Dermis microvascular lymphatic vessel endothelial cell (primary cell): Measurements from ENCODE around the gene DNER. TPM values are rescaled to one million over a fixed set of nuclear protein-coding genes. Genes with fewer than 3 reads are reported as not detected.

Experiments used
- DNase-seq, 2 donors: peaks; one replicate each; pipeline versions ENCODE4 v3.0.0 to v3.0.0-alpha.2; 2010; ENCODE audit warnings: low read depth in 2 of 2
- total RNA-seq: library from RNA; depleted of rRNA; stranded (reverse); fragments of >200 nt; gene quantifications from 2 replicates; pipeline ENCODE4 v1.2.1, GENCODE V29; 2014

Gene DNER
- total RNA-seq, 1 donor from 2014 or later: under 0.01 TPM

DNA sequence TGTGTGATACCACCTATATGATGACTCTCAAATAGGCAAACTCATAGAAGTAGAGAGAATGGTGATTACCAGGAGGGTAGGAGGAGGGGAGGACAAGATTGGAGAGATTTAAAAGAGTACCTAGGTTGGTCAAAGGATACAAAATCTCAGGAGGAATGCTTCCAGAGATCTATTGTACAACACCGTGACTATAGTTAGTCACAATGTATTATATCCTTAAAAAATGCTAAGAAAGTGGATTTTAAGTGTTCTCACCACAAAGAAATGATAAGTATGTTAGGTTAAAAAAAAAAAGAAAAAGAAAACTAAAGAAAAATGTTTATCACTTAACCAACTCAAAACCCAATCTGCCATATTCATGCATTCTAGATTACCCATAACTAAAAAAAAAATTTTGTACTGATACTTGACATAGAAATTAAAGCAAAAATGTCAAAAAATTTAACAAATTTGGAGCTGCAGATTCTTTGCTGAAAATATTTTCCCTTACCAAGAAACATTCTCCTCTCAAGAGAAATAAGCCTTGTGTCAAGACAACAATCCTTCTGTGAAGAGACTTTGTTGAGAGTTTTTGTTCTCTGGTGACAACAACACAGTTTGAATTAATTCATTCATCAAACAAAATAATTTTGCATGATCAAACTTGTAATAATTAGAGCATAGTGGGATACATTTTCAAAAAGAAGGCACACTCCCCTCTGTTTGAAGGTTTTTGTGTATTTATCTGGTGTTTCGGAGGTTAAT, 213.1 kb downstream of the DNER start:
- no peak for DNase-seq

DNA sequence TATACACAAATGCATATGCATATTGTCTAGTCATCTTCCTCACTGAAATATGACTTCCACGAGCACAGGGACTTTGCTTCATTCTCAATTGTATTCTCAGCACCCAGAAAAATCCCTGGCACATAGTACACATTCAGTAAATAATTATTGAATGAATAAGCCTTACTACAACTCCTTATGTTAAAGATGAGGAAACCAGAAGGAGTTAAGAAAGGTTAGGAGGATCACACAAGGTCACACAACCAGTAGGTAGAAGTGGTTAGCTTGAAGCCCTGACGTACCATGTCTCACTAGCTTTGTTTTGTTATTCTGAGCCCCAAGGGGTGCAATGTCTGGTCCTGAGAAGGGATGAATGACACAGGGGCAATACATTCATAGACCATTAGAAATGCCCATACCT, 222.3 kb downstream of the DNER start:
- DNase-seq: no peak

DNA sequence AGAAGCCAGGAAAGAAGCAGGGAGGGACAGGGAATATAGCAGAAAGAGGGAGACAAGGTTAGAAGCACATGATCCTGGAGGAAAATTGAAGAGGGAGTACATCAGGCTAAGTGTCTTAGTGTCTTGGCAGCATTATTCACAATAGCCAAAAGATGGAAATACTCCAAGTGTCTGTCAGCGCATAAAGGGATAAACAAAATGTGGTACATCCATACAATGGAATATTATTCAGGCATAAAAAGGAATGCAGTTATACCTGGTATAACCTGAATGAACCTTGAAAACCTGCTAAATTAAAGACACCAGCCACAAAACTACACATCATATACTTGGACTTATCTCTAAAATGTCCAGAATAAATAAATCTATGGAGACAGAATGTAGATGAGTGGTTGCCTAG, 224.2 kb downstream of the DNER start:
- no peak for DNase-seq

DNA sequence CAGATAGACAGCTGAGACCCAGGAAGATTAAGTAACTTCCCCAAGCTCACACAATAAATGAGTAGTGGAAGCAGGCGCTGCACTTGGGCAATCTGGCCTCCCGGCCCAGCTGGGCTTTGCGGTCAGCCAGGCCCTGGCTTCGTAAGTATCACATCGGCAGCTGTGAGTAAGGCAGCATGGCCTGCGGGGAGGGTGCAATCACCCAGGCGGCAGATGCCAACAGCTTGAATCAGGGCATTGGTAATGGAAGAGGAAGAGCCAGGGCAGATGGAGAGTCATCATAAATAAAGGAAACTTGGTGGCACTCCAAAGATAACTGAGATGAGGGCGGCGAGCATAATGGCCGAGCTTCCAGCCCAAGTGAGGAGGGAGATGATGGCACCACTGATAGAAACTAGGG, 225.3 kb downstream of the DNER start:
- no peak for DNase-seq

DNA sequence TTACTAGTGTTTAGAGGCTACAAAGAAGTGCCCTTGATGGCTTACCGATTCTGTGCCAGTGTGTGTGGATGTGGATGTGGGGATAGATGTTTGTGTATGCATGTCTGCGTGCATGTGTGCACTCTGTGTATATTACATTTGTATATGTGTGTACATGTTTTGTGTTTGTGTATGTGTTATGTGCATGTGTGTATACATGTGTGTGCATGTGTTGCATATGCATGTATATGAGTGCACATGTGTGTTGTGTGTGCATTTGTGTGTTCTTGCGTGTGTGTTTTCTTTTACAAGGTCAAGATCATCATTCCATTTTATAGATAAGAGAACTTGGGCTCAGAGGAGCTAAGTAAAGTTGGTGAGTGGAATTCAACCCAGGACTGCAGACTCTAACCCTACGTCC, 226.1 kb downstream of the DNER start:
- DNase-seq: no peak

DNA sequence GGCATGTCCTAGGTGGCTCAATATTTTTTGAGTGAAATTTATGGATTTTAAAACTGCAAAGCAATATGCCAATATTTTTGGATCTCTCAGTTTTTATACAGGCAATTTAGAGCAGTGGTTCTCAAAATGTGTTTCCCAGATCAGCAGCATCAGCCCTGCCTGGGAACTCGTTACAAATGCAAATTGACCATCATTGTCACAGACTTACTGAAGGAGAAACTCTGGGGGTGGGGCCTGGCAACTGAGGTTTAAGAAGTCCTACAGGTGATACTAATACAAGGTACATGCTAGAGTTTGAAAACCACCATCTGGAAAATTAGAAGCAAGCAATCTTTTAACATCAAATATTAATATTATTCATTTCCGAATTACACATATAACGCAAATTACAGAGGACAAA, 227.7 kb downstream of the DNER start:
- no peak for DNase-seq

DNA sequence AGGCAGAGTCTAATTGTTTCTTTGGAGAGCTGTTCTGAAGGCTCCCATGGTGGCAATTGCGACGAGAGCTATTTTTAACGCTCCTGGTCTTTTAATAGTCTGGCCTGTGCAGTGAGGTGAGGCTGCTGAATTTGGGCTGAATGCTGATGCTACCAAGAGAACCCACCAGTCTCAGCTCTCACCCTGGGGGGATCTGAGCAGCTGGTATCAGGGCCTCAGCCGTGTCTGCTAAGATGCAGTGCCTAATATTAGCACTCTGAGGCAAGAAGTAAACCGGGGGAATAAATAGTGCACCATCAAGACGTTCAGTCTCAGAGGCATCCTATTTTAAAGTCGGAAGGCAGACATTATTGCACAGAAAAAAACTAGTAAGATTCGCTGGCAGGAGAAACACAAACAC, 228.5 kb downstream of the DNER start:
- no peak for DNase-seq

DNA sequence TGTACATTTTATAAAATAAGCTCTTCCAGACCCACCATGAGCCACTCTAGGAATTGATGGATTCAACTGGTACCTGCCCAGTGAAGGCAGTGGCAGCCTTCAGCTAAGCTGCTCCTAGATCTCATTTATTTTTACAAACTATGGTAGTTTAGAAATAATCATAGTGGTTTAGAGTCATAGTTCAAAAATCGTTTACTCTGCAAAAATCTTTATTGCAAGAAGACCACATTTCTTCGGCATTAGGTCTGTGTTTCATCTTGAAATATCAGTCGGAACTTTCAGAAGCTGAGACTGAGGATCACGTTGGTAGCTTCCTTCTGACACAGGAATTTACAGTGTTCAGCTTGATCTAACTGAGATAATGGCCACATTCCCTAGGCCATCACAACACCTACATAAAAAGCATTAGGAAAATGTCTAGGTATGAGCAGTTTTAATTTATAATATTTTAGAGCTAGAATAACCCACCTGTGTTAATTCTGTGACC, 237.0 kb downstream of the DNER start:
- no peak for DNase-seq

DNA sequence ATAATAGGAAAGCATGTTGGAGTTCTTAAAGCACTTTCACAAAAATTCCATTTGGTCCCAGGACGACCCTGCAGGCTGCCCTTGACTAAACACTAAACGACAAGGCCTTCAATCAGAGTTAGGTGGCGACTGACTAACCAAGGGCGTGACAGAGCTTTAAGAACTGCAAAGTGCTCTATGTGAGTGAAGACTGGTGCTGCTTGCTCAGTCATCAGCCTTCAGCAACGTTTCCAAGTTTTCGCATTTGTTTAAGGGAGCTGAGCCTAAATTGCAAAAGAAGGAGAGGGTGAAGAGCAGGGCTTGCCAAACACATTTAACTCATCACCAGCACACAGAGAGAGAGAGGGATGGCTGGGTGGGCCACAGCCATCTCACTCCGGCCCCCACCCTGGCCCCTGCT, 238.6 kb downstream of the DNER start:
- DNase-seq: no peak

DNA sequence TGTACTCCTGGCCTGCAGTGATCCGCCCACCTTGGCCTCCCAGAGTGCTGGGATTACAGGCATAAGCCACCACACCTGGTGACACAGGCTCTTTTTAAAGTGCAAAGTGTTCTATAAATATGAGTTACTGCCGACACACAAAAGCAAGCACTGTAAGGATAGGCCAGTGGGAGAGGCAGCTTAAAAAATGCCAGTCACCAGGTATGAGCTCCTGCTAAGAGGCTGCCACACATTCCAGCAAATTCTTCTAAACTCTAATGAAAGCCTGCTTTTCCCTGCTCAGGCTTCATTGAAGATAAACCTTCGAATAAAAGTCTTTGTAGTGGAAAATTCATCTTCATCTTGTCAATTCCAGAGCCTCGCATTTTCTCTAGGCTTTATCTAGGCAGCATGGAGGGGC, 240.2 kb downstream of the DNER start:
- no peak for DNase-seq

DNA sequence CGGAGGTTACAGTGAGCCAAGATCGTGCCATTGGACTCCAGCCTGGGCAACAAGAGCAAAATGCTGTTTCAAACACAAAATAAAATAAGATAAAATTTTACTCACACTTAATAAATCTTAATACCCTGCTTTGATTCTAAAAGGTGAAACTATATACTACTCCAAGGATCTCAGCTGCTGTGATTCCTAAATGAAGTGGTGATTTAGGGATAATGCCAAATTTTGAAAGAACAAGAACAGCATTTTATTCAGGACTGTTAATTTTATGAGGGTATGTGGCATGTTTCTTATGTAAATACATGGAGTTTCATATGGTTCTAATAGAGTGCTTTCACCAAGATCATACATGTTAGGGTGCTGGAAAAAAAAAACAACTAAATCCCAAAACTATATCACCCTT, 243.6 kb downstream of the DNER start:
- no peak for DNase-seq

DNA sequence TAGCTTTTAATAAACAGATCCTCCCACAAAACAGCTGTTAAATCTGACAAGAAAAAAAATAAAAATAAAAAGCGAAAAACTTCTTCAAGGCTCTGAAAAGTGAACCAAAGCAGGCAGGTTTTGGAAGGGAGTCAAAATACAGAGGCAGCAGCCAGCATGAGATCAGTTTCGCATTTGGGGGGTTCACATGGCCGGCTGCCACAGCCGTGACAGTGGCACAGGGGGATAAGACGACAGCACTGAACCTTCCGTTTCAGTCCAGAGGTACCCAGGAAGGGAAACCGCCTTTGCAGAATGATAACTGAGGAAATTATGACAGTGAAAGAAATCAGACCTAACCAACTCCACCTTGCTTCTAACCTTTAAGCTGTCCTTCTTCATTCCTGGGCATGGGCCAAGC, 246.6 kb downstream of the DNER start:
- no peak for DNase-seq

DNA sequence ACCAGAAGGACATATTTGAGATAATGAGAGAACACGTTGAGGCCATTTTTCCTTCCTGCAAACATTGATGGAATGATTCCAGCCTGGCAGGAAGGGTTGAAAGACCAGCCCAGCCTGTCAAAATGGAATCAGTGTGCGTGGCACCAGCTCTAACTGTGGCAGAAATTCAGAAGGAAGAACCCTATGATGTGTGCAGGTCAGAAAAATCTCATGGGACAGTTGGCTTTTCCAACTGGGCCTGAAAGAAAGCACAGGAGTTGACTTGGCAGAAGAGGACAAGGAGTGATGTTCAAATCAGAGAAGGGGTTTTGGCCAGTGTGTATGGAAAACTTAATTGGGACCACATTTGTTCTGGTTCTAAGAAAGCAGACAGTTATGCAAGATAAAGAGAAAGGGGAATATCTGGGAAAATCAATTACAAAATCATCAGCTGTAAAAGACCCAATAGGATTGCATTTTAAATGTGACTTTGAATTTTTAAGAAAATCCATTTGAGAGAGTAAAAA, 250.5 kb downstream of the DNER start:
- no peak for DNase-seq

DNA sequence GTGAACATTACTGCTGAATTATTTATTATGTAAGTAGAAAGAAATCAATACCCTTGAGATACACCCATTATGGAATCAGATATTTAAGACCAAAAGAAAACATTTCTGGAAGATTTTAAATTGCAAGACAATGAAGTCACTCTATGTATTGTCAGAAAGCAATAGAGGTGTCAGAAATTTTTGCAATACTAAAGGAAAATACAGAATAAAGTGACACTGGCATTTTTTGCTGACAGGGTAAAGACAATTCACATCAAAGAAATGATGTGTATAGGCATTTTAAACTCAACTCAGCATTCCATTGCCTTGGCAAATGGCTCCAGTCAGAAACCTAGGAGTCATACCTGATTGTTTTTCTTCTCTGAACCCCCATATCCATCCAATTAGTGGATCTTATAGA, 252.2 kb downstream of the DNER start:
- DNase-seq: no peak

DNA sequence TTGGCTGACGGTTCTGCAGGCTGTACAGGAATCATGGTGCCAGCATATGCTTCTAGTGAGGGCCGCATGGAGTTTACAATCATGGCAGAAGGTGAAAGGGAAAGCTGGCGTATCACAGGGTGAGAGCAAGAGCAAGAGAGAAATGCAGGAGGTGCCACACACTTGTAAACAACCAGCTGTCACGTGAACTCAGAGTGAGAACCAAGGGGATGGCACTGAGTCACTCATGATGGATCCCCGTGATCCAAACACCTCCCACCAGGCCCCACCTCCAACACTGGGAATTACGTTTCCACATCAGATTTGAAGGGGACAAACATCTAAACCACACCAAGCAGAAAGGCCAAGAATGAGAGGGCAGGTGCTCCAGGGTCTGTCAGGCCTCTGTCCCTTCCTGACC, 258.3 kb downstream of the DNER start:
- peak in 1 of 2 donors; percentile 17 for DNase-seq

DNA sequence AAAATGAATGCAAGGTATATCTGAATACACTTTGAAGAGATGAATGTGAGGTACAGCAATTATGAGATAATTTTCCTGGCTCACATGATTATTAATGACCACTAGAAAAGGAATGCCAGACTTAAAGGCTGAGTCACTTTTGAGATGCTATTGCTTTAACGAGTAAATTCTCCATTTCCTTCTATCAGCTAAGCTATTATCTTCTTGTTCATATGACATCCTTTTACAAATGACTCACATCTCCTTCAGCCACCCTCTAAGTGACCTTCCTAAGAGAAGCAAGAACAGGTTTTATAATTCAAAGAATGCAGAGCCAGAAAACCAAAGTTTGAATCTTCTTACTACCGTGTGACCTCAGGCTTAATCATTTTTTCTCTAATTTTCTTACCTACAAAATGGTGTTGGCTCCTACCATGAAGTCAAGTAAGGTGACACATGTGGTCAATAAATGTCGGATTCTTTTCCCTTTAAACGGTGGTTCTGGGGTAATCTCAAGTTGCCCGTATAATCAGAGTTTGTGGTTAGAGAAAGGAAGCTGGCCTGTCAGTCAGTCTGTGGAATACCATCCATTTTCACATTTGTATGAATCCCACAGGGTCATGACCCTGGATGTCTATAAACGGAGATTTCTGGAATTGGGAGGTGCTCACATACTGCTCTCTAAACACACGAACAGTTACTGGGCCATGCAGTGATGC, 259.3 kb downstream of the DNER start:
- peak in 1 of 2 donors; percentile 77 for DNase-seq

DNA sequence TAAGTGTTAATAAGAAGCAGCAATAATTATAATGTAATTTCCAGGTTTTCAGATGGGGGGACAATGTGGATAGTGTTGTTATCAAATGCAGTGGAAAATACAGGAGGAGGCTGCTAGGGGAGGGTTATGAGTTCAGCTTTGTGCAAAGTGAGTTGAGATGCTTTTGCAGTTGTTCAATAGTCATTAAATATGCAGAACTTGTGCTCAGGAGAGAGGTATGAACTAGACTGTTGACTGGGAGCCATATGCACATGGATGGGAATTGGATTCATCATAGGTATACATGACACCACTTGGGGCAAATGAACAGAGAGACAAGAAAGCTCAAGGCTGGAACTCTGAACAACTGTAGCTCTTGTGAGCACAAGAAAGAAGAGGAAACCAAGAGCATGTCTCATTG, 261.1 kb downstream of the DNER start:
- DNase-seq: no peak

DNA sequence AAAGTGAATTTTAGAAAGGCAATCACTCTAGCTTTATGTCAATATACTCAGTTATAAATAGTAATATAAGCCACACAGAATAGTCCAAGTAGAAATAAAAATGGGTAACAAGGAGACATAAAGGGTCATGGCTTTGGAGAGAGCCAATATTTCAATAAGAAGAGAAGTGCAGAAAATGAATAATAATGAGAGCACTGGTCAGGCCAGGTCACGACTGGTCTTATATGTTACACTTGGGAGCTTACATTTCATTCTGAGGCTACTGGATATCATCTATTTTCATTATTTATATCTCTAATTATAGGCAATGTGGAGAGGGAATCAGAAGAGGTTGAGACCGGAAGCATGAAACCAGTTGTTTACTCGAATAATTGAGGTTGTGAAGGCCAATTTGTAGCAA, 262.5 kb downstream of the DNER start:
- no peak for DNase-seq

DNA sequence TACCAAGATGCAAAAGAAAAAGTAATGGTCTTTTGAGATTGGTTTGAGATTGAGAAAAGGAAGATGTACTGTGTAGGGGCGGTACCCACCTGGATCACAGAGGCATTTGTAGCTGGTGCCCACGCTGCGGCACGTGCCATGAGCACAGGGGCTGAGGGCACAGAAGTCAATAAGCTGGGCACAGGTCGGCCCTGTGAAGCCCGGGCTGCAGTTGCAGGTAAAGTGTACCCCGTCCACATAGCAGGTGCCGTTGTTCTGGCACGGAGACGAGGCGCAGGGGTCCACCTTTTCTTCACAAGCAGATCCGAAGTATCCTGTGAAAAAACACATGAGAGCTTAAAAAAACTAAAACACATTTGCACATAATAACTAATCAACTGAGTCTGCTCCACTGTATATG, 267.1 kb downstream of the DNER start:
- DNase-seq: no peak

DNA sequence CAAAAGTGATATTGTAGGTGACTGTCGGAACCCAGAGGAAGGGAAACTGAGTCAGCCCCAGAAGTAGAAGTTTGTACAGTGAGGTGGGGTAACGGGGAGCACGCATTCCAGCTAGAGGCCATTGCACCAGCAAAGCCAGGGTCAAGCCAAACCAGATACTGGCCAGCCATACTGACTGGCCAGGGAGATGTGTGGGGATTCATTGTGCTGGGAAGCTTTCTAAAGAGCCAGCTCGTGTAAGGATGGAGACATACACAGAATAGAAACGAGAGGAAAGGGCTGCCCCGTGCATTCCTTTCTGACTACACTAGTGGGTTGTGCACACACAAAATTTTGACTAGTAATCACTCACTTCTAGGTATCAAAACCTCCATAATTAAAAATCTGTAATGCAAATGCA, 268.0 kb downstream of the DNER start:
- DNase-seq: no peak

DNA sequence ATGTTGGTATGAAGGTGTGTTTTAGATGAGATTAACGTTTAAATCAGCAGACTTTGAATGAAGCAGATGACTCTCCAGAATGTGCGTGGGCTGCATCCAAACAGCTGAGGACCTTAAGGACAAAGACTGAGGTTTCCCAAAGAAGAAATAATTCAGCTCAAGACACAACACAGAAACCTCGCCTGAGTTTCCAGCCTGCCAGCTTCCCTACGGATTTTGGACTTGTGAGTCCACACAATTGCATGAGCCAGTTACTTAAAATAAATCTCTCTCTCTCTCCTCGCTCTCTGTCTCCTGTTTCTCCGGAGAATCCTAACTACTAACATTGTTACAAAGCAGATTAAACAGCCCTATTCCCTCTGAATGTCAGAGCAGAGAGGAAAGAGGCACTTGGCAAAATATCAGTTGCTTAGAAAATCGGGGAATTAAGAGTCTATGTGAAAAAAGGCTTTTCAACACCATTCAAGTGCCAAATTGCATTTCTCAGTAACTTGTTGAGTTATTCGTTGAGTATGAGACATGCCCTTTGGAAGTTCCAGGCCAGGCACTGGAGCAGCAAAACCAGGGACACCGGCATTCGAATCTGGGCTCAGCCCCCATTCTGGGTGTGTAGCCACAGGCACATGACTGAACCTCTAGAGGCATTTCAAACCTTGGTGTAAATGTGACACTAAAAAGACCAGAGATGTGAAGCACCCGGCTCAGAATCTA, 268.7 kb downstream of the DNER start:
- no peak for DNase-seq

DNA sequence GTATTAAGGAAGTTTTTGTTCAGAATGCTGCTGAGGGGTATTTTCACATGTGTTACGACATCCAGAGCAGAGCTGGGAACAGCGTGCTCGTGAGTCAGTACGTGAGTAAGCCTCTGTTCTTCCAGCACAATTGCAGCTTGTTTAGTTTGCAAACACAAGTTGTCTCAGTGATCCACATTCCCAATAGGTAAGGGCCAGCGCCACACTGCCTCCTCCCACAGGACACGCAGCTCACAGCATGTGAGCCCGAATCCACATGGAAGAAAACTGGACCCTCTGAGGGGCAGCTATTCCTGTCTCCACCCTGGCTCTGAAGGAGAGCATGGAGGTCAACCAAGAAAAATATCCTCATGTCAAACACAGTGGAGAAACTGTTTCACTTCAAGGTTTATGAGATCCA, 269.3 kb downstream of the DNER start:
- DNase-seq: peak; percentile 17 to 94
